Fibroblast of the aortic adventitia (primary cell): Measurements from ENCODE around the gene KCNJ6. TPM values are rescaled to one million over a fixed set of nuclear protein-coding genes. Genes with fewer than 3 reads are reported as not detected.

Experiments used
- DNase-seq: peaks from one replicate; pipeline ENCODE4 v3.0.0-alpha.2; 2010; ENCODE audit warnings: low read depth
- H3K4me3 ChIP-seq: 2 replicates; pipeline ENCODE4 v1.5.1; 2011; ENCODE audit warnings: low read depth, mild to moderate bottlenecking, control low read depth, low read length, moderate library complexity
- CTCF ChIP-seq: IDR thresholded peaks from 2 replicates; pipeline ENCODE4 v1.5.1; 2011; ENCODE audit warnings: mild to moderate bottlenecking, low read length, control low read depth, inconsistent platforms; ENCODE audit not compliant: insufficient read depth
- total RNA-seq: library from RNA; depleted of rRNA; stranded (reverse); fragments of >200 nt; gene quantifications from 2 replicates; pipeline ENCODE4 v1.2.3, GENCODE V29; 2012; ENCODE audit warnings: low replicate concordance

Gene KCNJ6
- total RNA-seq, 1 donor, result under 0.01 TPM

DNA sequence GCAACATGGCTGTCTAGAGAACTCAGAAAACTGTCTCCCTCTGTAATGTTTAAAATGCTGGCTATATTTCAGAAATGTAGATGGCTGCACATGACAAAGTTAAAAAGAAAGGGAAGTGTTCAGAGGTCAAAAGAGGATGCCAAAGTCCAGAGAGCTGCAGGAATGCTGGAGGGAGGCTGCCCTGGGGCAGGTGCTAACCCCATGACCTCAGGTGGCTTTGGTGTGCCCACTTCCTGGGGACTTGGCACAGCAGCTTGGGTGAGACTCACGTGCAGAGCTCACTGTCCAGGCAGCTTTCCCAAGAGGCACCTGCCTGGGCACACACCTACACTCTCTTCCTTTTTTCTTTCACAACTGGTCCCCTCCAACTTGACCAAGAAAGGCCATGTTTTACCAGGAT lies 256.4 kb downstream of the KCNJ6 start:
- no peak for TF ChIP-seq CTCF
- DNase-seq, result no peak
- no peak overlapping the region for H3K4me3 ChIP-seq

- TF ChIP-seq CTCF, result peak; percentile 53
- peak; percentile 83 for DNase-seq
Measured at GRCh38 chr21:37658817-37659458, 257.3 kb downstream of the KCNJ6 start.

GRCh38 chr21:37658121-37658816 lies 258.0 kb downstream of the KCNJ6 start:
- TF ChIP-seq CTCF, result no peak
- peak; percentile 28 for DNase-seq
- H3K4me3 ChIP-seq, result peak overlapping the region; percentile 17

More at GRCh38 chr21:37658817-37659458, 257.3 kb downstream of the KCNJ6 start:
- peak overlapping the region; percentile 17 for H3K4me3 ChIP-seq

- no peak for DNase-seq
- no peak for TF ChIP-seq CTCF
- no peak overlapping the region for H3K4me3 ChIP-seq
Measured at GRCh38 chr21:37656899-37657298, 259.4 kb downstream of the KCNJ6 start.

DNA sequence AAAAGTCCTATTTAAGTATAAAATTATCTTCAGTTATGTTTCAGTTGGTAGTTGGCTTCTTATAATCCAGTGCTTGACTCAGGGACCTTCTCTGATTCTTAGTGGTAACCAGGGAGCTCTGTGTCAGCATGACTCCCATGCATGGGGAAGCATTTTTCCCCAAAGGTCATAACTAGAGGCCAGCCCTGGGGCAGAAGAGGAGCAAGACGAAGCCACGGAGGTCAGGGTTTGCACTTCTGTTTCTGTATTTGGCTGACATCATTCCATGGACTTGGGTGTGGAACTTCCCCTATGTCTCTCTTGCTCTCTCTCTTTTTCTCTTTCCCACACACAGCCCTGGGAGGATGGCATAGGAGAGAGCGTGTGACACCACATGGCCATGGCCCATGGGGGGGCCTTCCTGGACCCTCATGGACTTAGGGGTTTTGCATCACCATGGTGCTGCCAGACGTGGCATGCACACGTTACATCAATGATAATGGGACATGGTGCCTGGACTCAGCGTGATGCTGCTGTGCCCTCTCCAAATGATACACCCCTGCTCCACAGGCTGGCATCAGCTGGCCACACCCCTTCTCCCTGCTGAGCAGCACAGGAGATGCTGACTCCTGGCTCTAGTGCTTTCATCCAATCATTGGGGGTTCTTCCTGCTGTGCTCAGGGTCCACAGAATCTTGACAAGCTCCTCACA lies 260.5 kb downstream of the KCNJ6 start:
- H3K4me3 ChIP-seq, result no peak overlapping the region
- DNase-seq, result no peak
- TF ChIP-seq CTCF, result no peak

DNA sequence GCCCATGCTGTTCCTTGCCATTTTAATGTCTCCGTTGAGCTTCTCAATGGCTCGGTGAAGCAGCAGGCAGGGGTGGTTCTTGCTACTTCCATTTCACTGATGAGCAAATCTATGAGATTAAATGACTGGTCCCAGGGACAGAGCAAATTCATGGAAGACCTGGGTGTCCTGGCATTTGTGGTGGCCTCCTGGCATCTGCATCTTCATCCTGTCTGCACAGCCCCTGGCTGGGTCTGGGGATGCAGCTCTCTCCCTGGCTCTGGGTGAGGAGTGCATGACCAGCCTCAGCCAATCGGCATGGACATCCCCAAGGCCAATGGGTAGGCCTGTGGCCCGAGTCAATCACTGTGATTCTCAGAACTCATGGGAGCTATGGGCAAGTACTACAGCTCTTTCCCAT lies 261.7 kb downstream of the KCNJ6 start:
- no peak for DNase-seq
- no peak for TF ChIP-seq CTCF
- H3K4me3 ChIP-seq, result no peak overlapping the region
